ENCODE results near the gene NEO1.

GRCh38 chr15:73282567-73283365 lies 230.5 kb downstream of the NEO1 start:
- no peak for TF ChIP-seq CTCF (IDR thresholded peaks at IDR 0.05)
- TF ChIP-seq POLR2A (IDR thresholded peaks at IDR 0.05) = no peak

Data from uterus (tissue), 2 donors.